T-helper 17 cell (primary cell): Measurements from ENCODE around the gene PLD3. TPM values are rescaled to one million over a fixed set of nuclear protein-coding genes. Genes with fewer than 3 reads are reported as not detected.
"Not testable (repeated sequence)": the region's sequence is repeated elsewhere in the genome, so short reads cannot be mapped to it uniquely, and the experiment has no call there.

Source experiments
- ATAC-seq: fragments of 150-1000 bp; cut with Tn5 transposase; 2 replicates; pipeline ENCODE4 v1.10.0; 2021; ENCODE audit warnings: mild to moderate bottlenecking, moderate library complexity
- DNase-seq, 3 donors: peaks; one replicate each; pipeline versions ENCODE4 v3.0.0 to v3.0.0-alpha.2; 2020 to 2021
- H3K9me3 ChIP-seq: one replicate; pipeline ENCODE4 v1.7.0; 2013; ENCODE audit warnings: low read length, mild to moderate bottlenecking; ENCODE audit not compliant: control insufficient read depth, poor library complexity, severe bottlenecking
- H3K27ac Mint-ChIP-seq: one replicate; pipeline ENCODE4 v1.8.0; 2022; ENCODE audit warnings: mild to moderate bottlenecking, moderate library complexity, mixed read lengths
- H3K27me3 Mint-ChIP-seq: one replicate; pipeline ENCODE4 v1.8.0; 2022; ENCODE audit warnings: mixed read lengths
- H3K36me3 Mint-ChIP-seq: one replicate; pipeline ENCODE4 v1.8.0; 2022; ENCODE audit warnings: low read depth, mixed read lengths
- H3K4me1 Mint-ChIP-seq: one replicate; pipeline ENCODE4 v1.8.0; 2022; ENCODE audit warnings: mild to moderate bottlenecking, mixed read lengths
- H3K4me3 Mint-ChIP-seq: one replicate; pipeline ENCODE4 v1.8.0; 2022; ENCODE audit warnings: mild to moderate bottlenecking, moderate library complexity, mixed read lengths
- total RNA-seq, 4 donors: library from RNA in 2 of 4; stranded (reverse) in 2 of 4; gene quantifications; one replicate each; pipeline ENCODE4 v1.2.3 and lab custom pipeline; 2022 to 2026

The PLD3 gene
- total RNA-seq, 2 donors from 2014 or later: 75.4 to 77.1 TPM

DNA sequence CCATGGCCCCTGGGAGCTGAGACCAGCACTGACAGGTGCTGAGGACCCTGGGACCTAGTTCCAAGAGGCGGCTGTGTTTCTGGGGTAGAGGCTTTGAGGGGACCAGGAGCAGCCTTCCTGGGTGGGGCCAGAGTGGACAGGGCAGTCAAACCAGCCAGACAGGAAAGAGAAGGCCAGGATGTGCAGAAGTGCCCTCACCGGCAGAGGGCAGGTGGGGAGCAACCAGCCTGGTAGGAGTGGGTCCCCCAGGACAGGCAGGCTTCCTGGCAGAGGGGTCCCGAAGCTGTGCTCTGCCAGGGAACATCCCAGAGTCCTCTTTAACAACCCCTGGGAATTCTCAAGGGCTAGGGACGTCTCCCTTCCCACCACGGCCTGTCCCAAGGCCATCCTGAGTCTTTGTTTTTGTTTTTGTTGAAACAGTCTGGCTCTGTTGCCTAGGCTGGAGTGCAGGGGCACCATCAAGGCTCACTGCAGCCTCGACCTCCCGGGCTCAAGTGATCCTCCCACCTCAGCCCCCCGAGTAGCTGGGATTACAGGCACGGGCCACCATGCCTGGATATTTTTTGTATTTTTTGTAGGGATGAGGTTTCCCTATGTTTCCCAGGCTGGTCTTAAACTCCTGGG is 44.5 kb downstream of the PLD3 start:
- no peak overlapping the region for H3K4me3 Mint-ChIP-seq
- no peaks in the 10 kb centered on the region for H3K27me3 Mint-ChIP-seq
- ATAC-seq (no peak), DNase-seq (no peak)
- no peaks in the 10 kb centered on the region for H3K9me3 ChIP-seq
- H3K27ac Mint-ChIP-seq: peak overlapping the region; percentile 16
- no peaks in the 10 kb centered on the region for H3K36me3 Mint-ChIP-seq
- no peaks in the 10 kb centered on the region for H3K4me1 Mint-ChIP-seq

DNA sequence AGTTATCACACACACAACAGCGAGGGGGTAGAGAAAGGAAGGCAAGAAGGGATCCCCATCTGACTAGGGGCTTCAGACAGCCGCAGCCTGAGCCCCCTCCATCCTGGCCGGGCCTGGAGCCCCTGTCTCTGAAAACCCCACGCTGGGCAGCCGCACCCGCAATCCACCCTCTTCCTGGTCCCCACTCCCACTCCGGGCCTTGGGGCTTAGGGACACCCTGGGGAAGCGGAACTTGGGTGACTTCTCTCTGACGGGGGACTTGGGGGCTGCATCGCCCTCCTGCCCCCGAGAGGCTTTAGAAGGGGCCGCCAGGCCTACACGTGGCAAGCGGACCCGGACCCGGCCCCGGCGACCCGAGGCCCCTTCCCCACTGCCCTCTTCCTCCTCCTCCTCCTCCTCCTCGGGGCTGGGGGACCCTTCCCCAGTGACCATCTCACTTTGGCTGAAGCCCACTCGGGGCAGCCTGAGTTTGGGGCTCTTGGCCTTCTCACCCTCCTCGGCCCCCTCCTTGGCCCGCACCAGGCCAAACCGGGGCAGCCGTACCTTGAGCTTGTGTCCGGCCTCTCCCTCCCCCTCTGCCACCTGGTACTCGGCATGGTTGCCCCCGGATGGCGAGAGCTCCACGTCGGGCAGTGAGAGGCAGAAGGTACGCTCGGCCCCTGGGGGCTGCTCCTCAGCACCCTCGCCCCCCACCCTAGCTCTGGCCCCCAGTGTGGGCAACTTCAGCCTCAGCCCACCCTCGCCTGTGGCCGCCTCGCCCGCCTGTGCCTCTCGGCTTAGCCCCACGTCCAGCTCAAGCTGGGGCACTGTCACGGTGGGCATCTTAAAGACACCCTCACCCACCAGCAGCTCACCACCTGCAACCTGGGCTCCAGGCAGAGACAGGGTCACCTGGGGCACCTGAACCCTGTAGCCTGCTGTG is 45.7 kb downstream of the PLD3 start:
- H3K9me3 ChIP-seq: no peaks in the 10 kb centered on the region
- Mint-ChIP-seq H3K4me1 (peaks cover 3% of the 10 kb centered on the region), H3K27ac (no peak overlapping the region), H3K27me3 (no peaks in the 10 kb centered on the region), H3K4me3 (no peak overlapping the region), H3K36me3 (no peaks in the 10 kb centered on the region)
- ATAC-seq (no peak), DNase-seq (no peak)

DNA sequence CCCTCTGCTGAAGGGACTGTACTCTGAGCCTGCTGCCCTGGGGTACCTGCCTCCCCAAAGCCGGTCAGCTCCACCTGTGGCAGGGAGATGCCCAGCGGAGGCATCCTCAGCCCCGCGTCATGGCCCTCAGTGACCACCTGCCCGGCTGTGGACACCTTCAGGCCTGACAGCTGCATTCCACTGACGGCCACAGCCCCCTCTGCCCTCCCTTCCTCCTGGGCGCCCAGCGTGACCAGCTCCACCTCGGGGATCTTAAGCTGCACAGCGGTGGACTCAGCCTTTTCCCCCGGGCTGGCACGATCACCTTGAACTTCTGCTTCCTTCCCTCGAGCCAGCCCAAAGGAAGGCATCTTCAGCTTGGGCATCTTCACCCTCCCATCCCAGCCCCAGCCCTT is 46.3 kb downstream of the PLD3 start:
- H3K9me3 ChIP-seq: no peaks in the 10 kb centered on the region
- peaks cover 10% of the 10 kb centered on the region for H3K4me1 Mint-ChIP-seq
- H3K27me3 Mint-ChIP-seq: no peaks in the 10 kb centered on the region
- no peak overlapping the region for H3K4me3 Mint-ChIP-seq
- DNase-seq: no peak
- no peaks in the 10 kb centered on the region for H3K36me3 Mint-ChIP-seq
- no peak for ATAC-seq
- H3K27ac Mint-ChIP-seq: no peak overlapping the region

DNA sequence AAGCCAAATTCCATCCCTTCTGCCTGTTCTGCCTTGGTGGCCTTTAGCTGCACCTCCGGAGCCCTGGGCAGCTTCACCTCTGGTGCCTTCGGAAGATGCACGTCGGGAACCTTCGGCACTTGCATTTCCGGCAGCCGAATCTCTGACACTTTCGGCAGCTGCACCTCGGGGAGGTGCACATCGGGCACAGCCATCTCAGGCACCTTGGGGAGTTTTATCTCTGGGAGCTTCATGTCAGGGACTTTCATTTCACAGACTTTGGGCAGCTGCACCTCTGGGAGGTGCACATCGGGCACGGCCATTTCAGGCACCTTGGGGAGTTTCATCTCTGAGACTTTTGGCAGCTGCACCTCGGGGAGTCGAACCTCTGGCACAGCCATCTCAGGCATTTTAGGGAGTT is 47.5 kb downstream of the PLD3 start:
- Mint-ChIP-seq H3K4me1 (peaks cover 14% of the 10 kb centered on the region), H3K4me3 (no peak overlapping the region), H3K27me3 (peaks cover 4% of the 10 kb centered on the region), H3K36me3 (peaks cover 4% of the 10 kb centered on the region), H3K27ac (no peak overlapping the region)
- H3K9me3 ChIP-seq: no peaks in the 10 kb centered on the region
- no peak for ATAC-seq
- no peak for DNase-seq

DNA sequence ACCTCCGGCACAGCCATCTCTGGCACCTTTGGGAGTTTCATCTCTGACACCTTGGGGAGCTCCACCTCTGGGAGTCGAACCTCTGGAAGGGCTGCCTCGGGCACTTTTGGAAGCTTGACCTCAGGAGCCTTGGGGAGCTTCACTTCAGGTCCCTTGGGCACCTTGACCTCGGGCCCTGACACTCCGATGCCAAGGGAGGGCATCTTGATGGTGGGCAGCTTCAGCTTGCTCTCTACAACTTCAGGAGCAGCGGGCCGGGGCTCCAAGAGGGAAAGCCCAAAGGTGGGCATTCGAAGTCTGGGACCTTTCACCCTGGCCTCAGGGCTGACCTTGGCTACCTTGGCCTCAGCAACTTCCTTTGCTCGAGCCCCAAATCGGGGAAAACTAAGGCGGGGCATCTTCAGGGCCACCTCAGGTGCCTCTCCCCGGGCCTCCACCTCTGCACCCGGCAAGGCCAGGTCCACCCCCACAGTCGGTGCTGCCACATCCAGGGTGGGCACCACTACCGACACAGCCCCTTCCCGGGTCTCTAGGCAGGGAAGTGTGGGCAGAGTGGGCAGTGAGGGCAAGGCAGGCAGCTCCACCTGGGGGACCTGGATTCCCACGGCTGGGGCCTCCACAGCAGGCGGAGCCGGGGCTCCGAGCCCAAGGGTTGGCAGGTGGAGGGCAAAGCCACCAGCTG is 48.5 kb downstream of the PLD3 start:
- DNase-seq (no peak), ATAC-seq (no peak)
- Mint-ChIP-seq H3K27me3 (peaks cover 4% of the 10 kb centered on the region), H3K4me1 (peaks cover 14% of the 10 kb centered on the region), H3K4me3 (no peak overlapping the region), H3K36me3 (peaks cover 4% of the 10 kb centered on the region), H3K27ac (no peak overlapping the region)
- no peaks in the 10 kb centered on the region for H3K9me3 ChIP-seq

DNA sequence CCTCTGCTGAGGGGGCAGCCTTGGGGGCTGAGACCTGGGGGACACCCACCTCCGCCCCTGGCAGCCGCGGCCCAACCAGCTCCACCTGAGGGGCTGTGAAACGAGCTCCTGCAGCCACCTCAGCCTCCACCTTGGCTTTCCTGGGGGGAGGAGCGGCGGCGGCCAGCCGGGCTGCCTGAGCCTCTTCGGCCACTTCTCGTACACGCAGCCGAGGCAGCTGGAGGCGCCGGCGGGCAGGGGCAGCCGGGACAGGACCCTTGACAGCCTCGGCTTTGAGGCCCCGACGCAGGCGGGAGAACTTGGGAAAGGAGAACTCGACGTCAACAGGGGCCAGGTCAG is 49.0 kb downstream of the PLD3 start:
- DNase-seq (no peak), ATAC-seq (no peak)
- Mint-ChIP-seq H3K4me1 (peaks cover 14% of the 10 kb centered on the region), H3K36me3 (peaks cover 4% of the 10 kb centered on the region), H3K27ac (no peak overlapping the region), H3K4me3 (no peak overlapping the region), H3K27me3 (peaks cover 4% of the 10 kb centered on the region)
- no peaks in the 10 kb centered on the region for H3K9me3 ChIP-seq

DNA sequence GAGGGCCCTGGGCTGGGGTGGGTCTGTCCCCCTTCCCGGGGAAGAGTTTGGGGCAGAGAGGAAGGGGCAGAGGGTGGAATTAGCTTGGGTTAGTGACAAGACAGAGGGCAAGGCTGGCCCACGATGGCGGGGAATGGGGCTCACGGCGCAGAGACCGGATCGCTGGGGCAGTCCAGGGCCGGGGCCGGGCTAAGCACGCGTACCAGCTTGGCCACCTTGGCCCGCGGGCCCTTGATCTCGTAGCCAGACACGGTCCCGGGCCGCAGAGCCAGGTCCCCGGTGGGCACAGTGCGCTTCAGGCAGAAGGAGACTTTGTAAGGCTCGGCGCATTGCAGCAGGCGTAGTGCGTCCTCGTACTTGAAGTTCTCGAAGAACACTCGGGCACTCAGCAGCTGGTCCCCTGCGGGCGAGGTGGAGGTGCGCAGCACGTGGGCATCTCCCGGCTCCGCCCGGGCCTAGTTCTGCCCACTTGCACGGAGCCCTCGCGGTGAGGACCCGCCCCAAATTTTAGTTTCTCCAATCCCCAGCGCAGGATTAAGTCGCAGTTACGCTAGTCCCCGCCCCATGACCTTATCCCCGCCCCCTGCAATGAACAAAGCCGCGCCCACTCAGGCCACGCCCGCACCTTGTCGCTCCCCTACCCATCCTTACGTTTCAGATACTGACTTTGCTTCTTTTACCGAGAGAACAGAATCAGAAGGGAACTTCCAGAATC is 50.1 kb downstream of the PLD3 start:
- Mint-ChIP-seq H3K4me3 (no peak overlapping the region), H3K4me1 (peaks cover 19% of the 10 kb centered on the region), H3K36me3 (peaks cover 4% of the 10 kb centered on the region), H3K27me3 (peaks cover 4% of the 10 kb centered on the region), H3K27ac (no peak overlapping the region)
- ATAC-seq (peak; percentile 75), DNase-seq (peak; percentile 30 to 57 (median 46))
- no peaks in the 10 kb centered on the region for H3K9me3 ChIP-seq

DNA sequence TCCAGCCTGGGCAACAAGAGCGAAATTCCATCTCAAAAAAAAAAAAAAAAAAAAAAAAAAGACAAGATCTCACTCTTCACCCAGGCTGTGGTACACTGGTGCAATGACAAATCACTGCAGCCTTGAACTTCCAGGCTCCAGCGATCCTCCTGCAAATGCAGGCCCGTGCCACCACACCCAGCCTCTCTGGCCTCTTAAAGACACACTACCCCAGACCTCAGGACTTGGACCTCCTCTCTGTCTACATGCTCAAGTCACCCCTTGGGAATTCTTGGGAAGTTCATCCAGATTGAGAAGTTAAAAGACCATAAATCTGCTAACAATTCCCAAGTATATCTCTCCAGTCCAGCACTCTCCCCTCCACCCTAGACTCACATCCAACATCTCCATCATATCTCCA is 52.1 kb downstream of the PLD3 start:
- H3K4me3 Mint-ChIP-seq: no peak overlapping the region
- H3K9me3 ChIP-seq: no peaks in the 10 kb centered on the region
- no peak for DNase-seq
- peaks cover 4% of the 10 kb centered on the region for H3K27me3 Mint-ChIP-seq
- peaks cover 4% of the 10 kb centered on the region for H3K36me3 Mint-ChIP-seq
- H3K27ac Mint-ChIP-seq: no peak overlapping the region
- ATAC-seq: no peak
- peaks cover 27% of the 10 kb centered on the region for H3K4me1 Mint-ChIP-seq

DNA sequence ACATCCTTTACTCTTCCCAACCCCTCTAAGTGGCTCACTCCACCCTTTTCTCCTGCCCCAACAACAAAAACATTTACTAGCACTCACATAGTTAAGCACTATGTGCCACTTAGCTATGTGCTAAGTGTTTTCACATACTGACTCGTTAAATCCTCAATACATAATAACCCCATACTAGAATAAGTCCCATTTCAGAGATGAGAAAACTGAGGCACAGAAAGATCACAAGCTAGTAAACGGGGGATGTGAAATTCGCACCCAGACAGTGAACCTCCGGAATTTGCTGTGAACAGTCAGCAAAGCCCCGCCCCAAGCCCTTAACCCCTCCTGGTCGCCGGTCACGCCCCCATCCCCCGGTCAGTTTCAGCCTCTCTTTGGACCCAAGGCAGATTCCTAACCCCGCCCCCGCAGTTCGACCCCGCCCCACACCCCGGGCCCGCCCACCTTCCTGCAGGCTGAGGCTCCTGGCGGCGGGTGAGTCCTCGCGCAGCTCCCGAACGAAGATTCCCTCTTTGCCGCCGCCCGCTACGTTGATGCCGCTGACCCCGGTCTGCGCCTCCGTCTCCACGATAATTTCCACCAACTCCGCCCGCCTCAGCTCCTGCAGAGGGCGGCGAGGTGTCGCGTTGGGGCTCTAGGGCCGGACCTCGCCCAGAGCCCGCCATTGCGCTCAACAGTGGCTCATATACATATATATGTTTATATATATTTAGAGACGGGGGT is 54.9 kb downstream of the PLD3 start:
- peaks cover 4% of the 10 kb centered on the region for H3K36me3 Mint-ChIP-seq
- H3K4me3 Mint-ChIP-seq: peak overlapping the region; percentile 92
- H3K27me3 Mint-ChIP-seq: peaks cover 4% of the 10 kb centered on the region
- H3K4me1 Mint-ChIP-seq: peaks cover 33% of the 10 kb centered on the region
- no peak overlapping the region for H3K27ac Mint-ChIP-seq
- no peaks in the 10 kb centered on the region for H3K9me3 ChIP-seq
- DNase-seq: peak; percentile 59 to 76 (median 71)
- peak; percentile 70 for ATAC-seq

DNA sequence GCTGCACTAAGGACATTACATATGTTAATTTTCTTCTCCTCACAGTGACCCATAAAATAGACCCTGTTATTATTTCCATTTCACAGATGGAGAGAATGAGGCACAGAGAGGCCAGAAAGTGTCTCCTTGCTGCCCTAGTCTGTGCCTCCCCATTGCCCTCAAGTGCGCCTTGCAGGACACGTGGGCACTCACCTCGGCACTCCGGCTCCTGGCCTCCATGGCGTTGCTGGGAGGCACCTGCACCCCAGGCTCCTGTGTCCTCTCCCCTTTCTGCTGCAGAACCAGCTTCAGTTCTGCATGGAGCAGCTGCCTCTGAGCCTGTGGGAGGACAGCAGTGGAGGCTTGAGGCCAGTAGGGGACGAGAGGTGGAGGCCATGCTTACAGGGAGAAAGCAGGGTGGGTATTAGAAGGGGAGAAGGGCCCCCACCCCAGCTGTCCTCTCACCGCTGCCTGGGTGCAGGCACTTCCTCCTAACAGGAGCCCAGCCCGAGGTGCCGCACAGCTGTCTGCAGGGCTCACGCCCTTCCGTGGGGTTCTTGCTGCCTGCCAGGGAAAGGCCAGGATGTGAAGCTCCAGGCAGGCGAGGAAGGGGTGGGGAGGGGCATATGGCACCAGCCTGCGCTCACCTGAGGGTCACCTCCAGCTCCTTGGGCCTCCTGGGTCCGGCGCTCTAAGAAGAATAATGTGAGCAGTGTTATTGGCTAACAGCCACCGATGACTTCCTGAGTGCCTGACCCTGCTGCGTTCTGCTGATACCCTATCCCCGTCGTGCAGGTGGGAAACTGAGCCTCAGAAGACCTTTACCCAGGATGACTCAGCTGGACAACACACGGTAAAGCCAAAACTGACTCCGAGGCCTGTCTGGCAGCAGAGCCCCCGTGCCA is 59.5 kb downstream of the PLD3 start:
- H3K9me3 ChIP-seq: no peaks in the 10 kb centered on the region
- Mint-ChIP-seq H3K27me3 (peaks cover 4% of the 10 kb centered on the region), H3K36me3 (no peaks in the 10 kb centered on the region), H3K4me1 (peaks cover 19% of the 10 kb centered on the region), H3K4me3 (no peak overlapping the region), H3K27ac (no peak overlapping the region)
- DNase-seq (no peak), ATAC-seq (no peak)

DNA sequence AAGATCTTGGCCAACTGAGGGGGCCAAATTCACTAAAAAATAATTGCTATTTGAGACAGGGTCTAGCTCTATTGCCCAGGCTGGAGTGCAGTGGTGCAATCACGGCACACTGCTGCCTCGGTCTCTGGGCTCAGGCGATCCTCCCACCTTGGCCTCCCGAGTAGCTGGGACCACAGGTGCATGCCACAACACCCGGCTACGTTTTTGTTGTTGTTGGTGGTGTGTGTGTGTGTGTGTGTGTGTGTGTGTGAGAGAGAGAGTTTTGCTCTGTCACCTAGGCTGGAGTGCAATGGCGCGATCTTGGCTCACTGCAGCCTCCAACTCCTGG is 60.1 kb downstream of the PLD3 start:
- peaks cover 15% of the 10 kb centered on the region for H3K4me1 Mint-ChIP-seq
- not testable (repeated sequence) for H3K27me3 Mint-ChIP-seq, ATAC-seq, H3K36me3 Mint-ChIP-seq, H3K9me3 ChIP-seq, DNase-seq, H3K4me3 Mint-ChIP-seq, H3K27ac Mint-ChIP-seq

DNA sequence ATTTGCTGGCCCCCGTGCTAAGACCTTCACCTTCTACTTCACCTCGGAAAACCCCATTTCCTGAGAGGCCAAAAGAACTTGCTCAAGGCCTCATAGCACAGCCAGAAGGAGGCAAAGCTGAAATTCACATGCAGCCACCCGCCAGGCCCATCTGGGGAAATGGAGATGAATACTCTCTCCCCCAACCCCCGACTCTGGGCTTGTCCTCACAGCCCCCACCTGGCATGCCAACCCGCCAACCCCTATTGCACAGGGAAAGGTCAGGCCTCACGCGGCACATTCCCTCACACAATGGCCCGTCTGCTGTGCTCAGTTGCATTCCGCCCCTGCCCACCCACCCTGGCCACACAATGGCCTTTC is 61.5 kb downstream of the PLD3 start:
- Mint-ChIP-seq H3K27ac (no peak overlapping the region), H3K4me1 (peaks cover 8% of the 10 kb centered on the region), H3K36me3 (no peaks in the 10 kb centered on the region), H3K4me3 (no peak overlapping the region), H3K27me3 (peaks cover 4% of the 10 kb centered on the region)
- ATAC-seq (no peak), DNase-seq (no peak)
- H3K9me3 ChIP-seq: no peaks in the 10 kb centered on the region
